Upper lobe of right lung (tissue), 1 donor: ENCODE results near the gene CHCHD3. TPM values are rescaled to one million over a fixed set of nuclear protein-coding genes. Genes with fewer than 3 reads are reported as not detected.
A peak's percentile ranks its signal among the peaks of the same experiment; 100 is the strongest.

Experiments used
- ATAC-seq: fragments of 200-7000 bp; cut with Tn5 transposase; one replicate; pipeline ENCODE4 v1.9.1; 2020; ENCODE audit warnings: mild to moderate bottlenecking, moderate library complexity
- DNase-seq: peaks from one replicate; pipeline ENCODE4 v3.0.0-alpha.2; 2020
- H3K27ac ChIP-seq: fragments of 200-600 bp; one replicate; pipeline ENCODE4 v1.8.0; 2022
- H3K27me3 ChIP-seq: fragments of 200-600 bp; one replicate; pipeline ENCODE4 v1.8.0; 2022; ENCODE audit warnings: mild to moderate bottlenecking
- H3K36me3 ChIP-seq: fragments of 200-600 bp; one replicate; pipeline ENCODE4 v1.8.0; 2022
- H3K4me1 ChIP-seq: fragments of 200-600 bp; one replicate; pipeline ENCODE4 v1.8.0; 2022
- H3K4me3 ChIP-seq: fragments of 200-600 bp; one replicate; pipeline ENCODE4 v1.8.0; 2022; ENCODE audit warnings: mild to moderate bottlenecking
- H3K9me3 ChIP-seq: fragments of 200-600 bp; one replicate; pipeline ENCODE4 v1.8.0; 2022
- intact Hi-C: fragments of 100-400 bp; cut with DNase I; formaldehyde crosslinking; loops from one replicate; pipeline ENCODE4 v1.11.0; 2022
- long read RNA-seq: library from polyadenylated mRNA; unstranded; transcript quantifications from one replicate; pipeline ENCODE4 v2.0.0, GENCODE V29; 2021
- total RNA-seq: library from RNA; stranded (reverse); fragmentation: NEBNext Ultra II Directional; extraction: Animal tissue kit (Norgen Biotek cat#: 25700); gene quantifications from one replicate; pipeline ENCODE4 v1.2.1, GENCODE V29; 2021
- TF ChIP-seq, protein P1 (sequence below): fragments of 200-600 bp; IDR thresholded peaks from one replicate; pipeline ENCODE4 v1.8.0; 2022; ENCODE audit warnings: antibody characterized with exemption
- donor health status: DM: no; HTN: yes; CAD: no; lungs with severe emphysema.

CHCHD3 gene
- total RNA-seq = 43.0 TPM
- long read RNA-seq, transcript CHCHD3-201 (8 exons, 1,598 nt) = major isoform, 80 of 88 reads
- long read RNA-seq, partial matches to known transcripts = 0 of 88 reads
- long read RNA-seq, other reads (novel, unspliced or antisense) = 7 of 88 reads

DNA sequence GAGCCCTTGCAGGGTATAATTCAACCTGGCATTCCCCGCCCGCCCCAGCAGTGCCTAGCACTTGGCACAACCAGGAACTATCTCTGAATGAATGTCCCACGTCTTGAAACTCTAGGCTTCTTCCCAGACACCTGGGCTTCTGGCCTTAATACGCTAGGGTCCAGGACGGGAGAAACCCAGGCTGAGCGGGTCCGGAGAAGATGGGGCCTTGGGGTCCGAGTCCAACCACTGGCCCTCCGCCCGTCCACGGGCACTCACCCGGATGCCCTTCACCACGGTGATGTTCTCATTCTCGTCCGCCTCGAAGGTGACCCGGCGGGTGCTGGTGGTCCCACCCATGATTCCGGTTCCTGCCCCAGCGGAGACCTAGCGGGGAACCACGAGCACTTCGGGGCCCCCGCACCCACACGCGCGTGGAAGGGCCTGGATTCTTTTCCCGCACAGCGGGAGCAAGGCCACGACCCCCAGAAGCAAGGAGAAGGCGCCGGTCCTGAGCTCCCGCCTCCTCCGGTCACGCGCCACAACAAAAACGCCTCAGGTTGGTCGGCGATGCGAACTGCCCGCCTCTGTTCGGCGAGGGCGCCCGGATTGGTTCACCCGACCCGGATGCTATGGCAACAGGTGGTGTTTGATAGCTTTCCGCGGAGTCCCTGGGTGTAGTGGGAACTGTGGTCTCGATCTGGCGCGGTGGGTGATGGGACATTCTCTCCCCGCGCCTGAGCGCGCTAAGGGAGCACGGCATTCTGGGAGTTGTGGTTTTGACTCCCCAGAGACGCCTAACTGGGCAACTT, at the start of gene CHCHD3:
TSS of gene CHCHD3 (minus strand) at position 492 of the 791 bp plus-strand sequence. CDS start at position 339, 153 bp downstream.
- TF ChIP-seq, protein P1, sequence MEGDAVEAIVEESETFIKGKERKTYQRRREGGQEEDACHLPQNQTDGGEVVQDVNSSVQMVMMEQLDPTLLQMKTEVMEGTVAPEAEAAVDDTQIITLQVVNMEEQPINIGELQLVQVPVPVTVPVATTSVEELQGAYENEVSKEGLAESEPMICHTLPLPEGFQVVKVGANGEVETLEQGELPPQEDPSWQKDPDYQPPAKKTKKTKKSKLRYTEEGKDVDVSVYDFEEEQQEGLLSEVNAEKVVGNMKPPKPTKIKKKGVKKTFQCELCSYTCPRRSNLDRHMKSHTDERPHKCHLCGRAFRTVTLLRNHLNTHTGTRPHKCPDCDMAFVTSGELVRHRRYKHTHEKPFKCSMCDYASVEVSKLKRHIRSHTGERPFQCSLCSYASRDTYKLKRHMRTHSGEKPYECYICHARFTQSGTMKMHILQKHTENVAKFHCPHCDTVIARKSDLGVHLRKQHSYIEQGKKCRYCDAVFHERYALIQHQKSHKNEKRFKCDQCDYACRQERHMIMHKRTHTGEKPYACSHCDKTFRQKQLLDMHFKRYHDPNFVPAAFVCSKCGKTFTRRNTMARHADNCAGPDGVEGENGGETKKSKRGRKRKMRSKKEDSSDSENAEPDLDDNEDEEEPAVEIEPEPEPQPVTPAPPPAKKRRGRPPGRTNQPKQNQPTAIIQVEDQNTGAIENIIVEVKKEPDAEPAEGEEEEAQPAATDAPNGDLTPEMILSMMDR = no peak
- Histone ChIP-seq H3K27ac (peak within 1 kb of the TSS; percentile 85), H3K27me3 (no peaks in the 10 kb centered on the region), H3K4me1 (peaks cover 4% of the 10 kb centered on the region), H3K9me3 (no peaks in the 10 kb centered on the region), H3K36me3 (no peaks in the 10 kb centered on the region), H3K4me3 (peak within 1 kb of the TSS; percentile 81)
- ATAC-seq (peak; percentile 100), DNase-seq (peak; percentile 98)
- intact Hi-C loops = no loop called here

DNA sequence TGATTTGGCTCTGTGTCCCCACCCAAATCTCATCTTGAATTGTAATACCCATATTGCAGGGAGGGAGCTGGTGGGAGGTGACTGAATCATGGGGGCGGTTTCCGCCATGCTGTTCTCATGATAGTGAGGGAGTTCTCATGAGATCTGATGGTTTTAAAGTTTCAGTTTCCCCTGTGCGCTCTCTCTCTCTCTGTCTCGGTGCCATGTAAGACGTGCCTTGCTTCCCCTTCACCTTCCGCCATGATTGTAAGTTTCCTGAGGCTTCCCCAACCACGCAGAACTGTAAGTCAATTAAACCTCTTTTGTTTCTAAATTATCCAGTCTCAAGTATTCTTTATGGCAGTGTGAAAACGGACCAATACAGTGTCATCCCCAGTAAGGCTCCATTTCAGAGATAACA, 48.3 kb upstream of the CHCHD3 start:
- intact Hi-C loops = no loop called here
- ATAC-seq (no peak), DNase-seq (no peak)
- Histone ChIP-seq H3K4me1 (no peaks in the 10 kb centered on the region), H3K27ac (no peak overlapping the region), H3K9me3 (no peaks in the 10 kb centered on the region), H3K27me3 (no peaks in the 10 kb centered on the region), H3K36me3 (no peaks in the 10 kb centered on the region), H3K4me3 (no peak overlapping the region)
- TF ChIP-seq, protein P1 = no peak

DNA sequence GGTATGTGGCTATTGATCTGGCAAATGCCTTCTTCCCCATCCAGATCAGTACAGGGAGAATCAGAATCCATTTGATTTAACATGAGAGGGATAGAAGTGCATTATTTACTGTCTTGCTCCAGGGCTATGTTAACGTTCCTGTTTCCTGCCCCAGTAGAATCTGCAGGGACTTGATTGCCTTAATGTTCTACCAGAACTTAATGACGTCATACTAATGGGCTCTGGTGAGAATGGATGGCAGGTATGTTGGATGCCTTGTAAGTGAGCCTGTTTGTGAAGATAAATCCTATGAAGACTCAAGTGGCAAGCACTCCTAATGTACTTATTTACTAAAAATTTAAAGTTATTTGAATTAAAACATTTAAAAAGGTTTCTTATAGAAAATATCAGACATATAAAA, 44.5 kb upstream of the CHCHD3 start:
- H3K27ac ChIP-seq = no peak overlapping the region
- H3K9me3 ChIP-seq = no peaks in the 10 kb centered on the region
- no peak for ATAC-seq

DNA sequence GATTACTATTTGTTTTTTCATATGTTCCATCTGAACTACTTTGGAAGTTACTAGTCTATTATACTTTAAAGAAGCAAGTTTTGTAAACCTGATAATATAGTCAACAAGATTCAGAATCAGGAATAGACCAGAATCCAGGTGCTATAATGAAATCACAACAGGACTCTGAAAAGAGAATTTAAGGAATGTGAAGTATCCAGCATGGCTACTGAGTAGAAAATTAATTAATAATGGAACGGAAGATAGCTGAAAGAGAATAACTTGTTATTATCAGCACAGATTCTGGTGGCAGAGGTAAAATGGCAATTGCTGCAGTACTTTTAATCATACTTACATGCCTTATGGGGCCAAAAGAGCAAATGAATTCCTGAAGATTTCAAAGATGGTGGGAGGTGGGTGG, 43.1 kb upstream of the CHCHD3 start:
- intact Hi-C loops = no loop called here
- ATAC-seq (no peak), DNase-seq (no peak)
- TF ChIP-seq, protein P1 = no peak
- Histone ChIP-seq H3K4me1 (no peaks in the 10 kb centered on the region), H3K27ac (no peak overlapping the region), H3K27me3 (no peaks in the 10 kb centered on the region), H3K9me3 (no peaks in the 10 kb centered on the region), H3K4me3 (no peak overlapping the region), H3K36me3 (no peaks in the 10 kb centered on the region)

More for the DNA sequence above, 44.5 kb upstream of the CHCHD3 start:
- Histone ChIP-seq H3K27me3 (no peaks in the 10 kb centered on the region), H3K4me3 (no peak overlapping the region), H3K4me1 (no peaks in the 10 kb centered on the region), H3K36me3 (no peaks in the 10 kb centered on the region)
- TF ChIP-seq, protein P1 = no peak
- intact Hi-C loops = no loop called here
- no peak for DNase-seq

DNA sequence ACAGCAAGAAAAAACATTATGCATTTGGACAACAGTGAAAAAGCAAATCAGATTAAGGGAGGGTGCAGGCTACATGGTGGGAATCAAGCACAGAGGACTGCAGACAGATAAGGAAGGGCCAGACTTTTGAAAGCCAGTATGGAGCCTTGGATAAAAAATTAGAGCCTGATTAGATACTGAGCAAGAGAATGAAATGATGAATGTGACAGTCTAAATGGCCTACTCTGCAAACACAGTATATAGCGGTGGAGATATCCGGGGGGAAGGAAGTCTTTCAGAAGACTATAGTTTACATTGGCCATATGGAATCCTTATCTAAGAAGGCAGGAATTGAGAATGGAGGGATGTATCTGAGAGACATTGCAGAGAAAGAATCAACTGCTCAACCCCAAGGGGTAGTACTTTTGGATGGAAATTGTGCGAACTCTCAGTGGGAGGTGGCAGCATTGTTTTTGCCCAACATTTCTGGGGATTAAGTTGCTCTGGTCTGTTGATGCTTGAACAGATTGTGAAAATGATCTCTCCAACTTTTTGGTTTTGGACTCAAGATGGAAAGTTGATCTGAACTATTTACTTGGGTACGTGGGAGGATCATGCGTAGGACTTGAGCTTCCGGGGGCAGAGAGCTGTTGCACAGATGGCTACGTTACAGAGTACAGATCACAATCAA, 39.4 kb upstream of the CHCHD3 start:
- no peak for ATAC-seq
- Histone ChIP-seq H3K27me3 (no peaks in the 10 kb centered on the region), H3K36me3 (no peaks in the 10 kb centered on the region), H3K27ac (no peak overlapping the region), H3K4me3 (no peak overlapping the region), H3K9me3 (no peaks in the 10 kb centered on the region), H3K4me1 (no peaks in the 10 kb centered on the region)
- intact Hi-C loops = no loop called here
- DNase-seq = no peak
- TF ChIP-seq, protein P1 = no peak
